ENCODE data around the gene SSUH2. TPM values are rescaled to one million over a fixed set of nuclear protein-coding genes. Genes with fewer than 3 reads are reported as not detected.

The SSUH2 gene
- total RNA-seq, 3 donors from 2014 or later = 3.7 to 5.3 (median 4.5) TPM

- no peaks in the 10 kb centered on the region for H3K9me3 ChIP-seq
- H3K4me1 ChIP-seq (ENCODE audit: low read depth) = no peaks in the 10 kb centered on the region
- DNase-seq = no peak
- ATAC-seq = no peak
- no peak for TF ChIP-seq CTCF (IDR thresholded peaks at IDR 0.05)
- no peaks in the 10 kb centered on the region for H3K36me3 ChIP-seq (ENCODE audit: low read depth)
- intact Hi-C loops (cut with DNase I, micrococcal nuclease) = no loop called here
- no peak overlapping the region for H3K4me3 ChIP-seq
Measured at GRCh38 chr3:8635631-8636030, 9.0 kb downstream of the SSUH2 start.

- no peak for TF ChIP-seq CTCF (IDR thresholded peaks at IDR 0.05)
- DNase-seq (no peak), ATAC-seq (no peak)
- Histone ChIP-seq H3K9me3 (no peaks in the 10 kb centered on the region), H3K36me3 (ENCODE audit: low read depth) (no peaks in the 10 kb centered on the region), H3K4me1 (ENCODE audit: low read depth) (no peaks in the 10 kb centered on the region), H3K4me3 (no peak overlapping the region)
- intact Hi-C loops (cut with DNase I, micrococcal nuclease) = no loop called here
Measured at GRCh38 chr3:8635125-8635524, 9.5 kb downstream of the SSUH2 start.

- DNase-seq (no peak), ATAC-seq (no peak)
- intact Hi-C loops (cut with DNase I, micrococcal nuclease) = no loop called here
- no peaks in the 10 kb centered on the region for H3K4me1 ChIP-seq (ENCODE audit: low read depth)
- TF ChIP-seq CTCF (IDR thresholded peaks at IDR 0.05) = no peak
- no peaks in the 10 kb centered on the region for H3K9me3 ChIP-seq
- H3K36me3 ChIP-seq (ENCODE audit: low read depth) = no peaks in the 10 kb centered on the region
- H3K4me3 ChIP-seq = no peak overlapping the region
Measured at GRCh38 chr3:8632402-8633237, 12.0 kb downstream of the SSUH2 start.

- Histone ChIP-seq H3K36me3 (ENCODE audit: low read depth) (no peaks in the 10 kb centered on the region), H3K4me1 (ENCODE audit: low read depth) (no peaks in the 10 kb centered on the region), H3K9me3 (no peaks in the 10 kb centered on the region), H3K4me3 (no peak overlapping the region)
- TF ChIP-seq CTCF (IDR thresholded peaks at IDR 0.05) = no peak
- DNase-seq = no peak
- intact Hi-C loops (cut with DNase I, micrococcal nuclease) = no loop called here
- ATAC-seq = no peak
Measured at GRCh38 chr3:8631661-8632060, 12.9 kb downstream of the SSUH2 start.

- no peak for TF ChIP-seq CTCF (IDR thresholded peaks at IDR 0.05)
- Histone ChIP-seq H3K36me3 (ENCODE audit: low read depth) (no peaks in the 10 kb centered on the region), H3K4me1 (ENCODE audit: low read depth) (no peaks in the 10 kb centered on the region), H3K9me3 (no peaks in the 10 kb centered on the region), H3K4me3 (no peak overlapping the region)
- DNase-seq = peak; percentile 73 to 86 (median 83)
- intact Hi-C loops (cut with DNase I, micrococcal nuclease) = no loop called here
- ATAC-seq = peak; percentile 99
Measured at GRCh38 chr3:8629151-8630021, 15.2 kb downstream of the SSUH2 start.

Data from mucosa of descending colon (tissue), 3 donors.